Medulla oblongata (tissue), 1 donor: ENCODE measurements around the gene EXD2.
"Not testable (repeated sequence)": the region's sequence is repeated elsewhere in the genome, so short reads cannot be mapped to it uniquely, and the experiment has no call there.

Experiments used
- DNase-seq: peaks from one replicate; pipeline ENCODE4 v3.0.0-alpha.2; 2015; ENCODE audit errors: extremely low spot score

EXD2 gene

GRCh38 chr14:69249603-69250002, 58.3 kb downstream of the EXD2 start:
- DNase-seq, result no peak

GRCh38 chr14:69252851-69253250, 61.6 kb downstream of the EXD2 start:
- DNase-seq, result no peak

DNA sequence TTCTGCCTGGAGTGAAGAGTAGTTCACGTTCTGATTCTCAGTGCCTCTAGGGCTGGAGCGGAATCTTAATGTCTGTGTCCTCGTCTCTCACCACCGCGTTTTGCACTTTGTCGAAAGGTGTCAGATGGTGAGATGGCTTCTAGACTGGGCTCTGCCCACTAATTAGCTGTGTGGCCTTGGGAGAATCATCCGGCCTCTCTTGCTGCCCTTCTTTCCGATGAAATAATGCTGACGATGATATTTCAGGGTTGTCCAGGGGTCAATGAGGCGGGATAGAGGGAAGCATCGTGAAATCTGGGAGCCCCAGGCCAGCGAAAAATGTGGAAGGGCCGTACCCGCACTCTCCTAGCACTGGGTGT, 67.8 kb downstream of the EXD2 start:
- DNase-seq, result no peak

DNA sequence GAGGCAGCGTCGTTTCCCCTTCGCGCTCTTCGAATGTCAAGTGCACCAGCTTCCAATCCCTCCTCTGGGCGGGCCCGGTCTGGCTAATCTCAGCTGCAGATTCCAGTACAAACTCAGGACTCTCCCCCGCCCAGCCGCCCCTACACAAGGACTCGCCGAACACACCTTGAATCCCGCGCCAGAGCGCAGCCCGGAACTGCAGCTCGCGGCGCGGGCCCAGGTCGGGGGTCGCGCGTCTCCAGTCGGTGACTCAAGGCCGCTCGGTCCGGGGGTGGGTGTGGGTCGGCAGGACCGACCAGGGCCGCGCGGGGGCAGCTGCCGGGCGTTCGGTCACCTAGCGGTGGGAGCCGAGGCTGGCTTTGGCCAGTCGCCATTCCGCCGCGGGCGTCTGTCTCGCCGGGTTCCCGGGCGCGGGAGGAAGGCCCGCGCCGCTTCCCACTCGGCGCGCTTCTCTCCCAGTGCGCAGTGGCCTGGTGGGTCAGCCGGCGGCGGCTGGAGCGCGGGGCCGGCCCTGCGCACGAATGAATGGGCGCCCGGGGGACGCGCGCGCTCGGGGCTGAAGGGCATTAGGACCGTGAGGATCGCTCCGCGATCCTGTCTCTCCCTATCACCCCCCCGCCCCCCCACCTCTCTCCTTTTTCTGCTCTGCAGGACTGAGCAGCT, 68.4 kb downstream of the EXD2 start, which contains the start of gene GALNT16:
Gene GALNT16 (plus strand): TSS at position 632 of the 663 bp plus-strand sequence. CDS start 133 bp downstream, outside the sequence.
- no peak for DNase-seq

- DNase-seq, result no peak
These were observed 69.0 kb downstream of the EXD2 start for GRCh38 chr14:69260190-69260860.

GRCh38 chr14:69260861-69261564, 69.7 kb downstream of the EXD2 start:
- no peak for DNase-seq

GRCh38 chr14:69261761-69262331, 70.5 kb downstream of the EXD2 start:
- no peak for DNase-seq

DNA sequence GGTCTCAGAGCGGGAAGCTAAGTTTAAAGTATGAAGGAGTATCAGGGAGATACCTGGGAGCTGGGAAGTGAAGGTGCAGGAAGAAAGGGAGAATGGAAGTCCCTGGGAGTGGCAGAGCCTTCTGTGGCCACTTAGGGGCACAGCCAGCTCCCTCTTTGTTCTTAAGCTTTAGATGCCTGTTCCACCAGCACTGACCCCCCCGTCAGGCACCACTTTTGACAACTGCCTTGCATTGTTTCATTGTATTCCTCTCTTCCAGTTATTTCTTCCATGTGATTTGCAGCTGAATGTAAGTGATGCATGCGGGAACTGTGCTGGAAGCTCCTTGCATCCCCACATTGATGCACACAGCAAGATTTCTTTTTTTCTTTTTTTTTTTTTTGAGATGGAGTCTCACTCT, 71.2 kb downstream of the EXD2 start:
- peak; percentile 40 for DNase-seq

GRCh38 chr14:69263364-69263763, 72.1 kb downstream of the EXD2 start:
- DNase-seq, result peak; percentile 76

DNA sequence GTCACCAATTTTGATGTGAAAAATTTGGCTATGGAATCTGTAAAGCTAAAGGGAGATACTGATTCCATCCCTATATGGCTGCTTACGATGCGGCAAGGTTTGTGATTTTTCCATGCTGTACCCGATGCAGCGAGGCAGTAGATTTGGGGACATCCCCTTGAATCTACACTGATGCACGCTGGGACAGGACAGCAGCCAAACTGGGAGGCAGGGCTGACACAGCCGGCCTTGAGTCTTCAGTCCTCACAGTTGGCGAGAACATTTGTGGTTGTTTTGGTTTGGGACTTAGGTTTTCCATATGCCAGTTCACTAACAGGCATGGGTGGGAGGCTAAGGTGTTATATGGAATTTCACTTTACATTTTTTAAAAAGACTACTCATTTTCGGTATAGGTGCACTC, 72.5 kb downstream of the EXD2 start:
- DNase-seq, result peak; percentile 59

DNA sequence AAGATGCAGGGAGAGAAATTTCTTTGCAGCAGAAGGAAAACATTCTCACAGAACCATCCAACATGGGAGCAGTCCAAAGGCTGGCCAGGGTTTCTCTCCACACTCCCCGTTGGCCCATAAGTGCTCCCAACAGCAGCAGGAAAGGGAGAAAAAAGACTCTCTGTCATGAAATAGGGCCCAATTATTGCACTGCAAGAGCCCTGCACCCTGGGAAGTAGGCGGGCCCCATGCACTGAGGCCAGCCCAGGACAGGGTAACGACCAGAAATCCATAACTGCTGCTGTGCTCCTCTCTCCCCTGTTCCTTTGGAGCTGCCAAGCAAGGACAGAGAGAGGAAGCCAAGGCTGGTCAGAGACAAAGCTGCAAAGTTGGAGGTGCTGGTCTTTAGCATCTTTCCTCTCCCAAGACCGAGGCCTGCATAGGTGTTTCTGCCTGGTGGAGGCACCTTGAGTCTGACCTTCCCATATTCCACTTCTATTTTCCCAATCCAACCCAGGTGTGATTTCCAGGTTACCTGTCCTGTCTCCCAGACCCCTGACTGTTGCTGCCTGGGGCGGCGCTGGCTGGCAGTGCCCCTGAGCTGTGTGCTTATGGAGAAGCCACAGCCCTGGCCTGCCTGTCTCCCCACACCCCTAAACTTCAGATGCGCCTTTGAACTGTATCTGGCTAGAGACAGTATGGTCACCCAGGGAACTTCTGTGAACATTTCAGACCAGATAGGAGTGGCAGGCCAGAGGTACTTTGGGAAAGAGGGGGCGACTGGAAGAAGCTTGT, 75.5 kb downstream of the EXD2 start:
- DNase-seq, result no peak

DNA sequence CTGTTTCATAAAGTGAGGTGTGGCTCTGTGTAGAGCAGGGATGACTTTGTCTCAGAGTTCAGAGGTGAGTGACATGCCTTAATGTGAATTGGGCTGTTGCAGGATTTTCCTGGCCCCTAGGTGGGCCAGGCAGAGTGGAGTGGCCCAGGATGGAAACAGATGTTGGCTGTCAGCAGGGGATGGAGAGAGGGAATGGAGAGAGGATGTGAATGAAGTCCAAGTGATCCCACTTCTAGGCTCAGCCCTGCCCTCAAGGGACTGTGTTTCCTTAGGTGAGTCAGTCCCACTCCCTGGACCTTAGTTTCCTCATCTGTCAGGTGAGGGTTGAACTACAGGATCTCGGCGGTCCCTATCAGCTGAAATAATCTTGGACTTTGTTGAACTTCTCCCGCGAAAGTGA, 76.2 kb downstream of the EXD2 start:
- DNase-seq, result no peak

DNA sequence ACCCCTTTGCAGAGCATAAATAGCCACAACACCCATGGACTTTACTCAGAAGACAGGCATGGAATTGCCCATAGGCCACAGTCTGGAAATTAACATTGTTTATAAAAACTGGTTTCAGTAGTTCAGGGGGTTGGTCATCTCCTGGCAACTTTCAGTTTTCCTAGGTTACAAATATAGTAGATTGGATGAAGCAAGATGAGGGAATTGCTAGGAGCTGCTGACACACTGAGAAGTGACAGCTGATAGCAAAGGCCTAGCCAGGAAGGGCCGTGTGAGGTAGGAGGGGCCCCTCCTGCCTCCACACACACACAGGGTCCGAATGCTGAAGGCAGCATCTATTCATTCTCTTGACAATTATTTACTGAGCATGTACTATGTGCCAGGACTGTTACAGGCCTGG, 76.9 kb downstream of the EXD2 start:
- DNase-seq, result no peak

- no peak for DNase-seq
These were observed 77.5 kb downstream of the EXD2 start for GRCh38 chr14:69268763-69269162.

DNA sequence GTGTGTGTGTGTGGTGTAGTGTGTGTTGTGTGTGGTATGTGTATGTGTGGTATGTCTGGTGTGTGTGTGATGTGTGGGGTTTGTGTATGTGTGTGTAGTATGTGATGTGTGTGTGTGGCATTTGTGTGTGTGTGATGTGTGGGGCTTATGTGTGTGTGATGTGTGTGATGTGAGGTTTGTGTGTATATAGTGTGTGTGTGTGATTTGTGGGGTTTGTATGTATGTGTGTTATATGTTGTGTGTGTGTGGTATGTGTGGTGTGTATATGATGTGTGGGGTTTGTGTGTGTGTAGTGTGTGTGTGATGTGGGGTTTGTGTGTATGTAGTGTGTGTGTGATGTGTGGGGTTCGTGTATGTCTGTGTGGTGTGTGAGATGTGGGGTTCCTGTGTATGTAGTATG, 78.1 kb downstream of the EXD2 start:
- DNase-seq, result no peak

DNA sequence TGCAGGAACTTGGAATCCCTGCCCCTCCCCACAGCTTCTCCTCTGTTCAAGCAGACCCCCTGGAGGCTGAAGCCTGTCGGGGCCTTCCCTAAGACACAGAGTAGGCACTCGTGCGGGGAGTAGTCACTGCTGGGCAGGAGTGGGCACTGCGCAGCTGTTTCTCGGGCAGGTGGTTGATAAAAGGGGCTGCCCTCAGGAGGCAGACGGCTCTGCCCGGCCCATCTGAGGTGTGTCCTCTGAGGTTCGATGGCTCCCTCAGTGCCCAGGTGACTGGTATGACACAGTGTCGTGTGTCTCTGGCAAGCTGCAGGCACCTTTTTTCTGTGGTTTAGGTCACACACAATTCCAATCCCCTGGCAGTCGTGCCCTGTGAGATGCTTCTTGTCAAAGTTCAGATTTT, 78.8 kb downstream of the EXD2 start:
- DNase-seq, result no peak

GRCh38 chr14:69270795-69271708, 79.8 kb downstream of the EXD2 start:
- no peak for DNase-seq

DNA sequence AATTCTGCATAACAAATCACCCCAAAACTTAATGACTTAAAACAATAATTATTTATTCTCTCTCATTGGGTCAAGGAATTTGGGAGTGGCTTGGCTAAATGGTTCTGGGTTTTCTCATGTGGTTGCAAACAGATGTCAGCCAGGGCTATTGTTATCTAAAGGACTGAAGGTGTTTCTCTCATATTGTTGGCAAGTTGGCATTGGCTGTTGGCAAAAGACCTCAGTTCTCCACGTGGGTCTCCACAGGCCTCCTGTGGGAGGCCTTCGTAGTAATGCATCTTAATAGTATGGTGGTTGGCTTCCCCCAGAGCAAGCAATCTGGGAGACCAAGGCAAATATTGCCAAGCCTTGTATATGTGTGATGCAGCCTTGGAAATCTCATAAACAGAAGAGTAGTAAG, 83.0 kb downstream of the EXD2 start:
- DNase-seq, result no peak

DNA sequence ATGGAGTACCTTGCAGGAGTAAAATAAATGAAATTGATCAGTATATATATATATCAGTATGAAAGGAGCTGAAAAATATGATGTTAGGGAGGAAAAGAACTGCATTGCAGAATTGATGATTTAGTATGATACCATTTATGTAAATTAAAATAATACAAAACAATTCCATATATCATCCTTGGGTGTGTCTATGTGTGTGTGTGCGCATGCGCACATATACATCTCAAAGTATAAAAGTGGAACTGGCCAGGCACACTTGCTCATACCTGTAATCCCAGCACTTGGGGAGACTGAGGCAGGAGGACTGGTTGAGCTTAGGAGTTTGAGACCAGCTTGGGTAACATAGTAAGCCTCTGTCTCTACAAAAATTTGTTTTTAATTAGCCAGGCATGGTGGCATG, 84.0 kb downstream of the EXD2 start:
- DNase-seq, result no peak

DNA sequence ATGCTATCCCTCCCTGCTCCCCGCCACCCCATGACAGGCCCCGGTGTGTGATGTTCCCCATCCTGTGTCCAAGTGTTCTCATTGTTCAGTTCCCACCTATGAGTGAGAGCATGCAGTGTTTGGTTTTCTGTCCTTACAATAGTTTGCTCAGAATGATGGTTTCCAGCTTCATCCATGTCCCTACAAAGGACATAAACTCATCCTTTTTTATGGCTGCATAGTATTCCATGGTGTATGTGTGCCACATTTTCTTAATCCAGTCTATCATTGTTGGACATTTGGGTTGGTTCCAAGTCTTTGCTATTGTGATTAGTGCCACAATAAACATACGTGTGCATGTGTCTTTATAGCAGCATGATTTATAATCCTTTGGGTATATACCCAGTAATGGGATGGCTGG, 86.1 kb downstream of the EXD2 start:
- DNase-seq, result not testable (repeated sequence)

DNA sequence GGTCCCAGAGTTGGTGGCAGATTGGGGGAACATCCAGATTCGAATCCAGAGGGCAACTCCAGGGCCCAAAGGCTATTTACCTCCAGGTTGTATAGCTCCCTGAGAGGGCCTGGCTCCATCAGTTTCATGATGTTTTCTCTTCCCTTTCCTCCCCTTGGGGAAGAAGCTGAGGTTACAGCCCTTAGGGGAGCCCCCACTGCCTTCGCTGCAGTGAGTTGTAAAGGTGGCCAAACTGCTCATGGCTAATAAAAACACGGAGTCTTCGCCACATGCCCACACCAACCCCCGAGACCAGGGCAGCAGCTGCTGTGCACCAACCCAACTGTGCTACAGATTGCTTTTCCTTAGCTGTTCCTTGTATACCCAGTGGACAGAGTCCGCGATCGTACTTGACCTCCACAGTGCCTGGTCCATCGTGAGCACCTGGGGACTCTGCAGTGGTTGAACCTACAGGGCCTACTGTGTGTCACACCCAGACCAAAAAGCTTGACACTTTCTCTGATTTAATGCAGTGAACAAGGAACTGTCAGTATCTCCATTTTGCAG, 89.5 kb downstream of the EXD2 start:
- no peak for DNase-seq
